ENCODE results near the gene TSPAN4. TPM values are rescaled to one million over a fixed set of nuclear protein-coding genes. Genes with fewer than 3 reads are reported as not detected.

TSPAN4 gene
- total and polyA plus RNA-seq, 2 of the 13 experiments (the other 11 are each of a cell fraction or from before 2014, with no cell fraction given), result 31.7 to 68.3 TPM

- peak; percentile 32; the same call in 1 of the 2 replicates for TF ChIP-seq BCL6 (CRISPR knock-in tag; IDR thresholded peaks at IDR 0.05)
- no peak for TF ChIP-seq GPBP1L1 (CRISPR knock-in tag; IDR thresholded peaks at IDR 0.05)
- peak; percentile 96 for TF ChIP-seq SAP130 (CRISPR knock-in tag; IDR thresholded peaks at IDR 0.05; ENCODE audit: low read depth)
- TF ChIP-seq IKZF4 (CRISPR knock-in tag; IDR thresholded peaks at IDR 0.05; ENCODE audit: borderline replicate concordance, low read depth, not compliant biosample characterization), result peak; percentile 64
- TF ChIP-seq NR2C2 (CRISPR knock-in tag; IDR thresholded peaks at IDR 0.05; ENCODE audit: borderline replicate concordance), result 0 out of 2 replicates have a peak, but pooled peaks have one; percentile 58
- no peak for TF ChIP-seq ZNF510 (CRISPR knock-in tag; IDR thresholded peaks at IDR 0.05; ENCODE audit: low read depth)
- no peak for TF ChIP-seq IKZF5 (CRISPR knock-in tag; IDR thresholded peaks at IDR 0.05)
- TF ChIP-seq MXD3 (CRISPR knock-in tag; IDR thresholded peaks at IDR 0.05), result no peak
- 0 out of 2 replicates have a peak, but pooled peaks have one; percentile 41 for TF ChIP-seq ZBTB34 (CRISPR knock-in tag; IDR thresholded peaks at IDR 0.05)
- TF ChIP-seq SNAI1 (CRISPR knock-in tag; IDR thresholded peaks at IDR 0.05; ENCODE audit: borderline replicate concordance), result no peak
- no peak for TF ChIP-seq ZNF446 (CRISPR knock-in tag; IDR thresholded peaks at IDR 0.05)
- peak; percentile 80 for TF ChIP-seq DMAP1 (CRISPR knock-in tag; IDR thresholded peaks at IDR 0.05)
- no peak for TF ChIP-seq ZNF674 (CRISPR knock-in tag; IDR thresholded peaks at IDR 0.05; ENCODE audit: low read depth)
- no peak for TF ChIP-seq KLF11 (CRISPR knock-in tag; IDR thresholded peaks at IDR 0.05)
- TF ChIP-seq CCAR2 (optimal IDR thresholded peaks at IDR 0.05; ENCODE audit: low read depth, low read length), result no peak
- TF ChIP-seq KLF9 (CRISPR knock-in tag; IDR thresholded peaks at IDR 0.05; ENCODE audit: low read depth), result no peak
- no peak for TF ChIP-seq ZNF781 (CRISPR knock-in tag; IDR thresholded peaks at IDR 0.05; ENCODE audit: borderline replicate concordance, not compliant biosample characterization)
- TF ChIP-seq ZNF329 (CRISPR knock-in tag; IDR thresholded peaks at IDR 0.05; ENCODE audit: low read depth), result no peak
- 0 out of 2 replicates have a peak, but pooled peaks have one; percentile 43 for TF ChIP-seq RNF2 (conservative IDR thresholded peaks at IDR 0.05; ENCODE audit: low read depth)
- no peak for TF ChIP-seq ZBTB43 (CRISPR knock-in tag; conservative IDR thresholded peaks at IDR 0.05)
- TF ChIP-seq GATAD1 (CRISPR knock-in tag; IDR thresholded peaks at IDR 0.05), result peak; percentile 69
- TF ChIP-seq ZNF710 (CRISPR knock-in tag; IDR thresholded peaks at IDR 0.05; ENCODE audit: borderline replicate concordance), result no peak
Measured at GRCh38 chr11:843818-844692, 1.4 kb downstream of the TSPAN4 start (continued).
